GM23248 (cell line): ENCODE results near the gene ZNF213. TPM values are rescaled to one million over a fixed set of nuclear protein-coding genes. Genes with fewer than 3 reads are reported as not detected.

Source experiments
- DNase-seq: peaks from one replicate; pipeline ENCODE4 v3.0.0-alpha.2; 2015
- H2AFZ ChIP-seq: fragments of 200-600 bp; sonication (generic); 2 replicates; pipeline ENCODE4 v1.6.1; 2016; ENCODE audit warnings: antibody characterized with exemption
- H3F3A ChIP-seq: fragments of 200-600 bp; sonication (generic); 2 replicates; pipeline ENCODE4 v1.6.1; 2016; ENCODE audit warnings: mild to moderate bottlenecking, antibody characterized with exemption, mixed run types; ENCODE audit not compliant: insufficient read depth
- H3K27ac ChIP-seq: fragments of 200-600 bp; sonication (generic); 2 replicates; pipeline ENCODE4 v1.5.1; 2016; ENCODE audit warnings: mild to moderate bottlenecking
- H3K27me3 ChIP-seq: fragments of 200-600 bp; sonication (generic); replicated peaks from 2 replicates; pipeline ENCODE4 v1.6.1; 2016; ENCODE audit warnings: mild to moderate bottlenecking; ENCODE audit not compliant: insufficient read depth
- H3K36me3 ChIP-seq: fragments of 200-600 bp; sonication (generic); 2 replicates; pipeline ENCODE4 v1.6.1; 2016; ENCODE audit warnings: low read depth, mild to moderate bottlenecking
- H3K4me1 ChIP-seq: fragments of 200-600 bp; sonication (generic); 2 replicates; pipeline ENCODE4 v1.6.1; 2016; ENCODE audit warnings: mild to moderate bottlenecking; ENCODE audit not compliant: insufficient read depth
- H3K4me2 ChIP-seq: fragments of 200-600 bp; sonication (generic); one replicate; pipeline ENCODE4 v1.6.1; 2016; ENCODE audit warnings: mild to moderate bottlenecking; ENCODE audit not compliant: unreplicated experiment
- H3K4me3 ChIP-seq: fragments of 200-600 bp; sonication (generic); 2 replicates; pipeline ENCODE4 v1.5.1; 2016; ENCODE audit warnings: mild to moderate bottlenecking
- H3K79me2 ChIP-seq: fragments of 200-600 bp; sonication (generic); 2 replicates; pipeline ENCODE4 v1.6.1; 2016; ENCODE audit warnings: mild to moderate bottlenecking; ENCODE audit not compliant: insufficient read depth
- H3K9ac ChIP-seq: fragments of 200-600 bp; sonication (generic); 2 replicates; pipeline ENCODE4 v1.6.1; 2016; ENCODE audit warnings: mild to moderate bottlenecking
- H3K9me2 ChIP-seq: fragments of 200-600 bp; sonication (generic); 2 replicates; pipeline ENCODE4 v1.6.1; 2016; ENCODE audit warnings: mixed run types, mild to moderate bottlenecking, moderate library complexity; ENCODE audit not compliant: insufficient read depth
- H3K9me3 ChIP-seq: fragments of 200-600 bp; sonication (generic); one replicate; pipeline ENCODE4 v1.6.1; 2017; ENCODE audit warnings: low read depth
- H4K20me1 ChIP-seq: fragments of 200-600 bp; sonication (generic); 2 replicates; pipeline ENCODE4 v1.6.0; 2016; ENCODE audit not compliant: insufficient read depth
- EZH2 ChIP-seq: fragments of 200-600 bp; sonication (generic); IDR thresholded peaks from 2 replicates; pipeline ENCODE4 v1.6.1; 2018; ENCODE audit warnings: antibody characterized with exemption, mild to moderate bottlenecking; ENCODE audit not compliant: insufficient read depth, poor library complexity, severe bottlenecking
- EZH2phosphoT487 ChIP-seq: fragments of 200-600 bp; sonication (generic); IDR thresholded peaks from 2 replicates; pipeline ENCODE4 v1.6.1; 2018; ENCODE audit warnings: antibody characterized with exemption, moderate library complexity, mild to moderate bottlenecking, low read depth; ENCODE audit not compliant: insufficient read depth
- WGBS, 2 experiments: methylation state at CpG; one replicate each; pipeline ENCODE4 v1.1.6; 2015 to 2017; ENCODE audit warnings: low lambda C conversion rate in 2 of 2, low coverage in 1 of 2; ENCODE audit errors: missing lambda C conversion rate in 2 of 2; 5-methylcytosine and 5-hydroxymethylcytosine counted together
- in situ Hi-C: fragments of 300-500 bp; cut with MboI; formaldehyde crosslinking; loops from 2 replicates; pipeline ENCODE4 v1.15.0; 2020
- polyA plus RNA-seq: library from polyadenylated mRNA; unstranded; fragments of >200 nt; fragmentation: Nextera tagmentation; extraction: Ambion mirVana; gene quantifications from 2 replicates; pipeline ENCODE4 v1.2.1, GENCODE V29; 2016
- total RNA-seq: library from RNA; depleted of rRNA; stranded (reverse); fragments of >200 nt; shearing (Covaris generic); gene quantifications from 2 replicates; pipeline ENCODE4 v1.2.3, GENCODE V29; 2014

The ZNF213 gene
- total and polyA plus RNA-seq, 2 experiments from 2014 or later, result 5.3 to 7.3 TPM

DNA sequence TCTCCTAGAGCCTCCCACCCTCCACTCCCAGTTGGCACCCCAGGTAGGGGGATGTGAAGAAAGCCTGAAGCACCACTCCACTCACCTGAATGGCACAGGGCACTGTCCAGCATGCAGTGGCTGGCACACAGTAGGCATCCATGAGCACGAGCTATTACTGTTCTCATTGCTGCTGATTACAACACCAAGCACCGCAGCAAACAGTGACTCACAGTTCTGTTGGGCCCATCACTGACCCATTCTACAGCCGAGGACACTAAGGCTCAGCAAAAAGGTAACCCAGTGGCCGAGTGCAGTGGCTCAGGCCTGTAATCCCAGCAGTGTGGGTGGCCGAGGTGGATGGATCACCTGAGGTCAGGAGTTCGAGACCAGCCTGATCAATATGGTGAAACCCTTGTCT lies 38.5 kb upstream of the ZNF213 start:
- no peak for DNase-seq
- H3K4me2 ChIP-seq, result no peak overlapping the region
- no peaks in the 10 kb centered on the region for H3K4me1 ChIP-seq
- 68 to 73% methylated on average over 6 of the region's 6 CpGs for WGBS, 2 experiments
- H3K9ac ChIP-seq, result no peak overlapping the region
- H4K20me1 ChIP-seq, result no peaks in the 10 kb centered on the region
- TF ChIP-seq EZH2phosphoT487, result no peak
- TF ChIP-seq EZH2, result no peak
- H2AFZ ChIP-seq, result no peak overlapping the region
- no peaks in the 10 kb centered on the region for H3K9me2 ChIP-seq
- no peak overlapping the region for H3K27ac ChIP-seq
- no peaks in the 10 kb centered on the region for H3K36me3 ChIP-seq
- peaks cover 13% of the 10 kb centered on the region; the same call in 1 of the 2 replicates for H3K27me3 ChIP-seq
- H3K79me2 ChIP-seq, result no peaks in the 10 kb centered on the region
- H3K9me3 ChIP-seq, result no peaks in the 10 kb centered on the region
- H3F3A ChIP-seq, result no peaks in the 10 kb centered on the region
- no peak overlapping the region for H3K4me3 ChIP-seq
- in situ Hi-C loops, result no loop called here

DNA sequence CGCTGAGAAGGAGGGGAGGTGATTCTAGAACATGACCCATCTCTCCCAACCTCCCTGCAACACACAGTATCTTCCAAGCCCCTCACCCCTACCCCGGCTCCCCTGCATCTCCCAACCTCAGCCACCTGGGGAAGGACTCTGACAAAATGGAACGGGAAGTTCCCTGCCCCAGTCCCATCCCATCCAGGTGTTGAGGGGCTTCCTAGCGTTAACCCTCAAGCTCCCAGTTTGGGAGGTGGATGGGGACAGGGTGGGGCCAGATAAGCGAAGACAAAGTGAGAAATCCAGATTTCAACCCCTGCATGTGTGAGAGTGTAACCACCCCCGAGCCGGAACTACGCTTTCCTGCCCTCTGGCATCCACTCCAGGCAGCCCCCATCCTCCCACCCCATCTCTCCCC lies 37.6 kb upstream of the ZNF213 start:
- Histone ChIP-seq H3K4me2 (no peak overlapping the region), H3K9ac (no peak overlapping the region), H2AFZ (no peak overlapping the region), H3K9me2 (no peaks in the 10 kb centered on the region), H3K79me2 (no peaks in the 10 kb centered on the region), H4K20me1 (no peaks in the 10 kb centered on the region), H3K4me1 (no peaks in the 10 kb centered on the region), H3K36me3 (no peaks in the 10 kb centered on the region), H3F3A (no peaks in the 10 kb centered on the region), H3K27me3 (0 out of 2 replicates have a peak, but pooled peaks cover 5% of the 10 kb centered on the region), H3K4me3 (no peak overlapping the region), H3K27ac (no peak overlapping the region), H3K9me3 (no peaks in the 10 kb centered on the region)
- in situ Hi-C loops, result no loop called here
- TF ChIP-seq EZH2phosphoT487 (no peak), EZH2 (no peak)
- DNase-seq, result no peak
- 31 to 34% methylated on average over 7 to 8 of the region's 8 CpGs for WGBS, 2 experiments

DNA sequence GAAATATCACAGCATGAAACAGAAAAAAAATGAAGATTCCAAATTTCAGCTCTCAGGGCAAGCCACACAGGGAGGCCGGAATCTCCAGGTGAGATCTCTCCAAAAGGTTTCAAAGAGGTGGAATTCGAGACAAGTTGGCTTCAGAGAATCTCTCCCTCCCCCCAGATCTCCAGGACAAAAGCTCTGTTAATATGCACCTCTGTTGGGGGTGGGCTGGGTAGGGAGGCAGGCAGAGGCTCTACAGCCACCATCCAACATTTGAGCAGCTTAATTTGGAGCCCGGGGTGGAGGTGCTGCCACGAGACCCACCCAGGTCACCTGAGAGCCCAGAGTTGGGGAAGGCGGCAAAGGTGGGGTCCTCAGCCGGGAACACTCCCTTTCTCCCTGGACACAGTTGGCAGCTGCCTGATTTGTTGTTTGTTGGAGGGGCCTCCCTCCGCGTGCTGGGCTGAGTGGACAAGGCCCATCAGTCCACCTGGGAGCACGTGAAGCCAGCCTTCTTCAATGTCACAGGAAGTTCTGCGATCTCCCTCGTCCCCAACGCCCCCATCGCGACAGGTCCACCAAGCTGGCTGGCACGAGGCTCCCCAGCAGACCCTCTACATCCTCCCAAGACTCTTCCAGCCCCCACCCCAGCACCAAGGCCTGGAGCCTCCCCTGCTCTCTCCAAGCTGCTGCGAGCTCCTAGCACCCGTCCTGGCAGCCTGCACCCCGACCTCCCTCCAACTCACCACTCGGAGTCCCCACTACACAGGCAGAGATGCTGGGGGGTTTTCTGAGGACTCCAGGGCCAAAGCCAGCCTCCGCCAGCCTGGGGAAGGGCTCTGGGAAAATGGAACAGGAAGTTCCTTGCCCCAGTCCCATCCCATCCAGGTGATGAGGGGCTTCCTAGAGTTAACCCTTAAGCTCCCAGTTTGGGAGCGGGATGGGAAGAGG lies 36.1 kb upstream of the ZNF213 start, which contains the start of gene ZSCAN10:
ZSCAN10 (minus strand) TSS at position 836 of the 936 bp plus-strand sequence. CDS start 6,357 bp downstream, outside the sequence.
- DNase-seq, result no peak
- TF ChIP-seq EZH2phosphoT487 (no peak), EZH2 (no peak)
- Histone ChIP-seq H3K9me3 (no peaks in the 10 kb centered on the region), H3K9me2 (no peaks in the 10 kb centered on the region), H3F3A (no peaks in the 10 kb centered on the region), H4K20me1 (no peaks in the 10 kb centered on the region), H3K27ac (no peak within 1 kb of the TSS), H3K4me2 (peak within 1 kb of the TSS; percentile 60), H3K79me2 (no peaks in the 10 kb centered on the region), H2AFZ (peak within 1 kb of the TSS; percentile 71; the same call in 1 of the 2 replicates), H3K27me3 (0 out of 2 replicates have a peak, but pooled peaks cover 5% of the 10 kb centered on the region), H3K36me3 (no peaks in the 10 kb centered on the region), H3K4me3 (peak within 1 kb of the TSS; percentile 50; the same call in 1 of the 2 replicates), H3K9ac (no peak within 1 kb of the TSS), H3K4me1 (no peaks in the 10 kb centered on the region)
- 22 to 23% methylated on average over 20 to 21 of the region's 21 CpGs for WGBS, 2 experiments
- in situ Hi-C loops, result no loop called here

DNA sequence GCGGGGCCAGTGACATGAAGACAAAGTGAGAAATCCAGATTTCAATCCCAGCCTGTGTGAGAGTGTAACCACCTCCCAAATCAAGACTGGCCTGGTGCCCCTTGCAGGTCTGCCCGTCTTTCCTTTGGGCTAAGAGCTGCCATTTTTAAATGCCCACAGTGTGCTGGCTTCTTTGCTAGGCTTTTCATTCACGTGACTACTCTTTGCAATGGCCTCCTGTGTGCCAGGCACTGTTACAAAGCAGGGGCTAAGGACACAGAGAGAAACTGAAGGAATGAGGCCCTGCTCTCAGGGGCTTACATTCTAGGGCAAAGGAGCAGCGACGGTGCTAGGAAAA lies 35.5 kb upstream of the ZNF213 start:
- Histone ChIP-seq H3K36me3 (no peaks in the 10 kb centered on the region), H3K27ac (no peak overlapping the region), H2AFZ (peak overlapping the region; percentile 71; the same call in 1 of the 2 replicates), H3F3A (no peaks in the 10 kb centered on the region), H3K4me2 (no peak overlapping the region), H3K9me3 (no peaks in the 10 kb centered on the region), H3K27me3 (0 out of 2 replicates have a peak, but pooled peaks cover 5% of the 10 kb centered on the region), H3K79me2 (no peaks in the 10 kb centered on the region), H3K9me2 (no peaks in the 10 kb centered on the region), H4K20me1 (no peaks in the 10 kb centered on the region), H3K4me3 (no peak overlapping the region), H3K9ac (no peak overlapping the region), H3K4me1 (no peaks in the 10 kb centered on the region)
- in situ Hi-C loops, result no loop called here
- TF ChIP-seq EZH2phosphoT487, result no peak
- no peak for TF ChIP-seq EZH2
- 20 to 21% methylated on average over 5 of the region's 5 CpGs for WGBS, 2 experiments
- DNase-seq, result no peak
